Measurements from ENCODE around the gene TNFAIP1.

GRCh38 chr17:28386391-28386790 is 50.8 kb downstream of the TNFAIP1 start:
- TF ChIP-seq POLR2A (IDR thresholded peaks at IDR 0.05; ENCODE audit: low read length) (no peak), GATA1 (IDR thresholded peaks at IDR 0.05; ENCODE audit: low read depth, low read length) (no peak)
